ENCODE measurements around the gene SMIM38. TPM values are rescaled to one million over a fixed set of nuclear protein-coding genes. Genes with fewer than 3 reads are reported as not detected.
A peak's percentile ranks its signal among the peaks of the same experiment; 100 is the strongest.

Gene SMIM38
- total RNA-seq, 1 donor from 2014 or later, result 0.12 TPM

- Mint-ChIP-seq H3K4me1 (ENCODE audit: low read depth) (peaks cover 3% of the 10 kb centered on the region), H3K4me3 (ENCODE audit: unreplicated experiment) (no peak overlapping the region), H3K27ac (ENCODE audit: unreplicated experiment) (no peak overlapping the region), H3K9me3 (ENCODE audit: low read depth) (peaks cover 6% of the 10 kb centered on the region), H3K36me3 (ENCODE audit: low read depth) (no peaks in the 10 kb centered on the region), H3K27me3 (ENCODE audit: low read depth) (peaks cover 23% of the 10 kb centered on the region)
- no peak for TF ChIP-seq CTCF (IDR thresholded peaks at IDR 0.05)
- DNase-seq (ENCODE audit: low spot score), result no peak
These were observed 48.1 kb downstream of the SMIM38 start for GRCh38 chr11:69203901-69204245.

- no peak overlapping the region for H3K4me3 Mint-ChIP-seq (ENCODE audit: unreplicated experiment)
- peaks cover 19% of the 10 kb centered on the region for H3K27me3 Mint-ChIP-seq (ENCODE audit: low read depth)
- no peak for DNase-seq (ENCODE audit: low spot score)
- H3K9me3 Mint-ChIP-seq (ENCODE audit: low read depth), result peaks cover 6% of the 10 kb centered on the region
- H3K4me1 Mint-ChIP-seq (ENCODE audit: low read depth), result peaks cover 3% of the 10 kb centered on the region
- H3K27ac Mint-ChIP-seq (ENCODE audit: unreplicated experiment), result no peak overlapping the region
- no peaks in the 10 kb centered on the region for H3K36me3 Mint-ChIP-seq (ENCODE audit: low read depth)
- TF ChIP-seq CTCF (IDR thresholded peaks at IDR 0.05), result no peak
These were observed 48.7 kb downstream of the SMIM38 start for GRCh38 chr11:69204246-69204940.

- no peak overlapping the region for H3K4me3 Mint-ChIP-seq (ENCODE audit: unreplicated experiment)
- peaks cover 12% of the 10 kb centered on the region for H3K27me3 Mint-ChIP-seq (ENCODE audit: low read depth)
- peak; percentile 44 for DNase-seq (ENCODE audit: low spot score)
- no peaks in the 10 kb centered on the region for H3K36me3 Mint-ChIP-seq (ENCODE audit: low read depth)
- no peak for TF ChIP-seq CTCF (IDR thresholded peaks at IDR 0.05)
- H3K4me1 Mint-ChIP-seq (ENCODE audit: low read depth), result no peaks in the 10 kb centered on the region
- H3K9me3 Mint-ChIP-seq (ENCODE audit: low read depth), result peaks cover 6% of the 10 kb centered on the region
- no peak overlapping the region for H3K27ac Mint-ChIP-seq (ENCODE audit: unreplicated experiment)
These were observed 49.4 kb downstream of the SMIM38 start for GRCh38 chr11:69204941-69205742.

Other genes starting within 250 kb of the SMIM38 start
- gene MRGPRD, start 174.9 kb upstream of the SMIM38 start, total RNA-seq, result not detected in 3 replicates
- gene MRGPRF, start 142.7 kb upstream of the SMIM38 start, total RNA-seq, result 1.6 to 8.8 TPM (median 8.2 TPM) in 3 replicates
- gene TPCN2, start 107.0 kb upstream of the SMIM38 start, total RNA-seq, result 12.3 to 18.1 TPM (median 12.6 TPM) in 3 replicates
- 0.87 TPM in 1 of 3 replicates, not detected in the others for gene MYEOV, start 138.2 kb downstream of the SMIM38 start, total RNA-seq

All from chondrocyte (in vitro differentiated cells).